RWPE2 (cell line): Measurements from ENCODE around the gene DGUOK.
A peak's percentile ranks its signal among the peaks of the same experiment; 100 is the strongest.
"Not testable (repeated sequence)": the region's sequence is repeated elsewhere in the genome, so short reads cannot be mapped to it uniquely, and the experiment has no call there.

ENCODE experiments used
- ATAC-seq: fragments of 200-7000 bp; cut with Tn5 transposase; 3 replicates; pipeline ENCODE4 v1.9.1; 2021; ENCODE audit warnings: low read depth
- DNase-seq: peaks from one replicate; pipeline ENCODE4 v3.0.0-alpha.2; 2020; ENCODE audit warnings: low spot score
- H3K27ac ChIP-seq: fragments of 450-650 bp; 2 replicates; pipeline ENCODE4 v1.5.1; 2017; ENCODE audit warnings: mild to moderate bottlenecking; ENCODE audit not compliant: poor library complexity, severe bottlenecking
- H3K27me3 ChIP-seq: fragments of 250-450 bp; sonication (Bioruptor Pico); 2 replicates; pipeline ENCODE4 v1.5.1; 2021; ENCODE audit warnings: mild to moderate bottlenecking, moderate library complexity; ENCODE audit not compliant: insufficient read depth, poor library complexity, severe bottlenecking
- H3K36me3 ChIP-seq: fragments of 250-450 bp; sonication (Bioruptor Pico); 2 replicates; pipeline ENCODE4 v1.5.1; 2020; ENCODE audit warnings: low read depth, mild to moderate bottlenecking, moderate library complexity
- H3K4me1 ChIP-seq: fragments of 250-450 bp; sonication (Bioruptor Pico); 2 replicates; pipeline ENCODE4 v1.5.1; 2021; ENCODE audit warnings: mild to moderate bottlenecking, moderate library complexity; ENCODE audit not compliant: insufficient read depth, poor library complexity, severe bottlenecking
- H3K4me3 ChIP-seq: fragments of 250-450 bp; sonication (Bioruptor Pico); 2 replicates; pipeline ENCODE4 v1.5.1; 2021; ENCODE audit warnings: mild to moderate bottlenecking, moderate library complexity; ENCODE audit not compliant: severe bottlenecking
- H3K9me3 ChIP-seq: fragments of 250-450 bp; sonication (Bioruptor Pico); 2 replicates; pipeline ENCODE4 v1.5.1; 2021; ENCODE audit warnings: mild to moderate bottlenecking, moderate library complexity; ENCODE audit not compliant: severe bottlenecking
- CTCF ChIP-seq: fragments of 450-650 bp; IDR thresholded peaks from one replicate; pipeline ENCODE4 v1.5.1; 2017; ENCODE audit warnings: mild to moderate bottlenecking, moderate library complexity; ENCODE audit not compliant: poor library complexity, severe bottlenecking

DGUOK gene

GRCh38 chr2:73937103-73937885 is 10.6 kb downstream of the DGUOK start:
- Histone ChIP-seq H3K4me3 (no peak overlapping the region), H3K27ac (no peak overlapping the region), H3K27me3 (no peaks in the 10 kb centered on the region), H3K36me3 (peaks cover 61% of the 10 kb centered on the region), H3K9me3 (no peaks in the 10 kb centered on the region), H3K4me1 (peaks cover 28% of the 10 kb centered on the region)
- TF ChIP-seq CTCF: no peak
- ATAC-seq: no peak
- no peak for DNase-seq

- DNase-seq (no peak), ATAC-seq (no peak)
- Histone ChIP-seq H3K4me1 (peaks cover 26% of the 10 kb centered on the region), H3K4me3 (no peak overlapping the region), H3K27ac (peak overlapping the region; percentile 63), H3K36me3 (peaks cover 61% of the 10 kb centered on the region), H3K27me3 (no peaks in the 10 kb centered on the region), H3K9me3 (no peaks in the 10 kb centered on the region)
- TF ChIP-seq CTCF: no peak
These were observed 11.2 kb downstream of the DGUOK start for GRCh38 chr2:73937899-73938298.

GRCh38 chr2:73938718-73939352 is 12.2 kb downstream of the DGUOK start:
- Histone ChIP-seq H3K4me1 (peaks cover 22% of the 10 kb centered on the region), H3K27me3 (no peaks in the 10 kb centered on the region), H3K9me3 (no peaks in the 10 kb centered on the region), H3K36me3 (peaks cover 55% of the 10 kb centered on the region), H3K27ac (peak overlapping the region; percentile 63), H3K4me3 (no peak overlapping the region)
- ATAC-seq (peak; percentile 49; the same call in 2 of the 3 replicates), DNase-seq (no peak)
- no peak for TF ChIP-seq CTCF

- peak; percentile 95 for ATAC-seq
These were observed 12.7 kb downstream of the DGUOK start for GRCh38 chr2:73939419-73939818.

GRCh38 chr2:73940066-73940465 is 13.4 kb downstream of the DGUOK start:
- H3K4me1 ChIP-seq: peaks cover 22% of the 10 kb centered on the region
- H3K36me3 ChIP-seq: peaks cover 59% of the 10 kb centered on the region
- H3K27me3 ChIP-seq, DNase-seq, H3K4me3 ChIP-seq, H3K9me3 ChIP-seq, ATAC-seq: not testable (repeated sequence)
- peak overlapping the region; percentile 63 for H3K27ac ChIP-seq

More at GRCh38 chr2:73939419-73939818, 12.7 kb downstream of the DGUOK start:
- peak; percentile 49 for TF ChIP-seq CTCF
- Histone ChIP-seq H3K27me3 (no peaks in the 10 kb centered on the region), H3K4me3 (no peak overlapping the region), H3K4me1 (peaks cover 22% of the 10 kb centered on the region), H3K36me3 (peaks cover 55% of the 10 kb centered on the region), H3K9me3 (no peaks in the 10 kb centered on the region), H3K27ac (peak overlapping the region; percentile 63)
- DNase-seq: no peak
